LHCN-M2 (cell line): ENCODE data around the gene HGFAC. TPM values are rescaled to one million over a fixed set of nuclear protein-coding genes. Genes with fewer than 3 reads are reported as not detected.

Experiments
- DNase-seq: peaks from one replicate; pipeline ENCODE4 v3.0.0-alpha.2; 2012; ENCODE audit warnings: low read depth
- polyA plus RNA-seq: library from polyadenylated mRNA; unstranded; fragments of >200 nt; gene quantifications from one replicate; pipeline ENCODE4 v1.2.1, GENCODE V29; 2012; ENCODE audit warnings: missing spikeins
- total RNA-seq: library from RNA; depleted of rRNA; stranded (reverse); fragments of >200 nt; gene quantifications from 2 replicates; pipeline ENCODE4 v1.2.3, GENCODE V29; 2014; rRNA removed

The HGFAC gene
- 0.32 and 0.40 TPM in 2 replicates for total RNA-seq
- polyA plus RNA-seq: 0.17 TPM

DNA sequence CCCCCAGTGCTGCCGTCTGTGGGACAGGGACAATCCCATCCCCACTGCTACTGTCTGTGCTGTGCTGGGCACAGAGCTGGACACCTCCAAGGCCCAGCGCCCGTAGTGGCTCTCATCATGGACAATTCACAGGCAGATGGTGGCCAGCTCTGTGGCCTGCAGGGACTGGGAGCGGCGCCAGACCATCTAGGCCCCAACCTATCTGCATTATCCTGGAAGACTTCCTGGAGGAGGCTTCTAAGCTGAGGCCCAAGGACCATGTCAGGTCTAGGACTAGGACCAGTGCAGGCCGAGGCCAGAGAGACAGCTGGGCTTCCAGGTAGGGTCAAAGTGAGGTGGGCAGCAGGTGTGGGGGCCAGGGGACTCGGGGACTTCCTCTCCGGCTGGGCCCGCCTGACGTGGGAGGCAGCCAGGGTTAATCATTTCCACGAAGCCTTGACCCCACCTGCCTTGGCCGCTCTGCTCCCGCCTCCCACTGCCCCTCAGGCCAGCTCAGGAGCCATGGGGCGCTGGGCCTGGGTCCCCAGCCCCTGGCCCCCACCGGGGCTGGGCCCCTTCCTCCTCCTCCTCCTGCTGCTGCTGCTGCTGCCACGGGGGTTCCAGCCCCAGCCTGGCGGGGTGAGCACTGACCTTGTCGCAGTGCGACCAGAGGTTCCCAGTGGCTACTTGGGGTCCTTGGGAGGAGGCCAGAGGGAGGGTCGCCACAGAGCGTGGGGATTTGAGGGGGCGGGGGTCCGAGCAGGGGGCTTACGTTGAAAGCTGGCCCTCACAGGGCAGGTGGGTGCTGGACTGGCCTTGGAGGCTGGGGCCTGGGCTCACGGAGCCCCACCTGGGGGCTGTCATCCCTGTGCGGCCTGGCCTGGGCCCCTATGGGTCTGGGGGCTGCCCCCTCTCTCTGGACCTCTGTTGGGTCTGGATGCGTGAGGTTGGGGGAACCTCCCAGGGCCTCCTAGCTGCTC lies at the start of gene HGFAC:
HGFAC (plus strand) TSS at position 468 of the 959 bp plus-strand sequence; CDS start at position 502, 34 bp downstream.
- no peak for DNase-seq

DNA sequence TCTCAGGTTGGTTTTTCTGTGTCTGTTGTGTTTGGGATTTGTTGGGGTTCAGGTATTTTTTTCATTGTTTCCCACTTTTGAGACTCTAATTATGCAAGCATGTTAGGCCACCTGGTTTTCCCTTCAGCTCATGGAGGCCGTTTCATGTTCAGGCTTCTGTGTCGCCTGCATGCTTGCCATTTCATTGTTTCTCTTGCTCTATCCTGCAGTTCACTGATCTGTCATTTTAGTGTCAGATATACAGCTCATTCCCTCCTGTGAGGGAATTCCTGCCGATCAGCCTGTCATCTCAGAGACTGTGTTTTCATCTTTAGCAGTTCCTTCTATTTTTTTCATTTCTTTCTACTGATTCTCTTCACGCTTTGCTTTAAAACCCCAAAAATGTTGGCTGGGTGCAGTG lies 49.4 kb upstream of the HGFAC start:
- no peak for DNase-seq

DNA sequence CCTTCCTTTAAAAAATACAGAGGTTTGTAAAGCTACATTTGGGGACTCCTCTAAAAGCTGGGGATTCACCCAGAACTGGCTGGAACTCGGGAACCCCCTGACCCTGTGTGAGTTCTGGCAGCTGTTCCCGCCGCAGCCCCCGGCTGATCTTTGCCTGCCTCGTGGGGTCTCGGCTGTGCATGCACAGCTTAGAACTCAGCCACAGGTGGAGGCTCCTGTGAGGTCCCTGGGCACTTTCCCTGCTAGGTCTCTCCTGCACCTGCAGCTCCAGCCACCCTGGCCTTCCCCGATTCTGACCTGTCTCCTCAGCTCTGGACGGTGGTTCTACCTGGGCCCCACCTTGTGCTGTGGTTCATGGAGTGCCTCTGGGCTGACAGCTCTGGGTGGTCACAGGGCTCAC lies 48.6 kb upstream of the HGFAC start:
- DNase-seq: no peak

DNA sequence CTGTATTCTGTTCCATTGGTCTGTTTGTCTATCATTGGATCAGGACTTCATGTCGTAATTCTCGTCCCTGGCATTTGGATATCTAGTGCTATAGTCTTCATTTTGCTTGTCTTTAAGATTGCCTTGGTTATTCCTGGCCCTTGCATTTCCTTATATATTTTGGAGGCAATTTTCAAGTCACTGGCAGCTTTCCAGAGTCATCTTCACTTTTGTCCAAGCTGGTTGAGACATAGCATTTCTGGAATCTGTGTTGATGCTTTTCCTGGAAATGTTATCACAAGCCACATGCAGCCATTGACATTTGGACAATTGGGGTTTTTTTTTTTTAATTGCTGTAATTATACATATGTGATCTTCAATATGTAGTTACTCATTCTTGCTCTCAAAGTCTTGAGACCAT lies 45.2 kb upstream of the HGFAC start:
- DNase-seq: no peak

GRCh38 chr4:3397128-3397527 lies 44.6 kb upstream of the HGFAC start:
- DNase-seq: no peak

DNA sequence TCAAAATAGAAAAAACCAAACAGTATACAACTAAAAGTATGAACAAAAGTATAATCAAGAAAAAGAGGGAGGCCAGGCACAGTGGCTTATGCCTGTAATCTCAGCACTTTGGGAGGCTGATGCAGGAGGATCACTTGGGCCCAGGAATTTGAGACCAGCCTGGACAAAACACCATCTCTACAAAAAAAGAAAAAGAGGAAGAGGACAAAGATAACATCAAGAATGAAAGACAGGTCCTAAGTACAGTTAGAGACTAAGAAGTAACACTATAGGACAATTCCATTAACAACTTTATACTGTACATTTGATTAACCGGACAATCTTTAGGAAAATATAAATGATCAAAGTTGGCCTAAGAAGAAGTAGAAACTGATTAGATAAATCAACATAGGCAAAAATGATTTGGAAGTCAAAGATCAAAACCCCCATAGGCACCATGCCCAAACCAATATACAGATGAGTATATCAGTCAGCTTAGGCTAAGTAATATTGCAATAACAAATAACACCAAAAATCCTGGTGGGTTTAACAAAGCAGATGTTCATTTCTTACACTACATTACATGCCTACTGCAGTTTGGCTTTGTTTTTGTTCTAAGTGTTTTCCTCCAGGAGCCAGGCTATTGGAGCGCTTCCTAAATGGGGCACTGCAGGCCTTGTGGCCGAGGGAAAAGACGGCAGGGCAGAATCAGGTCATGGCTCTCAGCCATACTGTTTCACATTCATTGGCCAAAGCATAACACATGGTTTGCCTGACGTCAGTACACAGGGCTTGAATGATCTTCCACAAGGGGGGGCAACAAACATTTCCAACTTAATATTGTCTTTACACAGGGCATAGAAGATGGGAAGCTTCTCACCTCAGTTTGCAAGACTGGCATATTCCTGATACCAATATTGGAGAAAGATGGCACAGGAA lies 42.2 kb upstream of the HGFAC start:
- peak; percentile 19 for DNase-seq

- no peak for DNase-seq
Measured at GRCh38 chr4:3401436-3402171, 40.2 kb upstream of the HGFAC start.

DNA sequence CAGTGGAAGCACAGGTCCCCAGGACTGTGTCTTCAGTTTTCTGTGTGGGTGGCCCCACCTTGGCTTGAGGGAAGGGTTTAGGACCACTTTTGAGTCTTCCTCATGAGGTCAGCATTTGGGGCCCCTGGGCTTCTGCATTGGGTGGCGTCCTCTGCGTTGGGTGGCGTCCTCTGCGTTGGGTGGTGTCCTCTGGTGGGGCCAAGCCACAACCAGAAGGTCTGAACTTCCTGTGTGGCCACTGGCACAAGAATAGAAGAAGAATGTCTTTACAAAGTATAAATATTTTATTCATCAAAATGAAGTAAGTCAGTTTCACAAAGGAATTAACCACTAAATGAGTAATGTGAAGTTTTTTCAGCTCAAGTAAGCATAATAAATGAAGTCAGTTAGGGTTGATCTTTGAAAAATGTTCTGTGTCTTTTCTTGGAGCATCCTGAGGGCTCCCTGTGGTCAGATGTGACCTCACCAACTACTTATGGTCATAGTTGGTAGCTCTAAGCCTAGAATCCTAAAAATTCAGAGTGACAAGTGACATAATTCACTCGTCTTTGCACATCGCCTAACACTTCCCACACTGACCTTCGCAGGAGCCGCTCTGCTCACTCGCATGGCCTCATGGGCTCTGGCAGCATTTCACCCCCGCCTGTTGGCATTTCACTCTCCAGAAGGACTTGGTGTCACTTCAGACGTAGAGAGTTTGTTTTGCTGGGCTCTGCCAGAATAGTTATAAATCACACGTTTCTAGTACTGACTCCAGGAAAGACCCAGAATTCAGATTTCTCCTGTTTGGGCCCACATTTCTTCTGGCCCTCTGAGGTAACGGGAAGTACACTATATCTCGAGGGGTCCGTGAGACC lies 39.0 kb upstream of the HGFAC start:
- peak; percentile 80 for DNase-seq

DNA sequence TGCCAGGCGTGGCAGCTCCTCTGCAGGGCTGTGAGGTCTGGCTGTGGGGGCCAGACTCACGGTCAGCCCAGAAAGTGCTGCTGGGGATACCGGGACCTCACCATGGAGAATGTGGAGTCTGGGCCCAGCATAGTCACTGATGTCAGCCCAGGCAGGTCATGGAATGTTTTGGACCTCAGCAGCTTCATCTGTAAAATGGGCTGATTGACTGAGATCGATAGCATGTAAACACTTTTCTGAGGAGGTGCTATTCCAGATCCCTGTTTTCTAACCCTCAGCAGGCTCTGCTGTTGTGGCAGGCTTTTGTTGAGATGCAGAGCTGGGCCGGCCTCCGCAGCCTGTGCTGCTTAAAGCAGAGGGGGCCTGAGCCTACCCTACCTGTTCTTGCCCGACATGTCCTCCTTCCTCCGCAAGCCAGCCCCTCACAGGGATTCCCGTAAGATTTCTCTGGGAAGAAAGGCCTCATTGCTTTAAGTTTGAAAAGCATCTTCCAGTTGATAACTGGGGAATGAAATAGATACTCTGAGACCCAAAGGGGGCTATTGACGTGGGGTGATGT lies 38.3 kb upstream of the HGFAC start:
- DNase-seq: no peak

DNA sequence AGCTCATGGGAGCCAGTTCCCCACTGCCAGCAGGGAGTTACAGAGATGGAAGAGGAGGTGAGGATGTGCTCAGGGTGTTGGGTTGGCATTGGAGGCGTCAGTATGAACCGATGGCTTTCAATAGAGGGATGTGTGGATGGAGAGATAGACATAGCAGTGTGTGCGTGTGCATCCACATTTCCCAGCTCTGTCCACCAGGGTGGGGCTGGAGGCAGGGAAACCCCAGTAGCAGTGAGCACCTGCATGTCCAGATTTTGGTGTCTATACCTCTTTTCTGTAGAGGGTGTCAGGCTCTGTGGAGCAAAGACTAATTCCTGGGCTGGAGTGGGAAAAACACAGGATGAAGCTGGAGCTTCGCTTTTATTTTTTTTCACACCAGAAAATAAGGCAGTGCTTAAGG lies 37.2 kb upstream of the HGFAC start:
- no peak for DNase-seq

DNA sequence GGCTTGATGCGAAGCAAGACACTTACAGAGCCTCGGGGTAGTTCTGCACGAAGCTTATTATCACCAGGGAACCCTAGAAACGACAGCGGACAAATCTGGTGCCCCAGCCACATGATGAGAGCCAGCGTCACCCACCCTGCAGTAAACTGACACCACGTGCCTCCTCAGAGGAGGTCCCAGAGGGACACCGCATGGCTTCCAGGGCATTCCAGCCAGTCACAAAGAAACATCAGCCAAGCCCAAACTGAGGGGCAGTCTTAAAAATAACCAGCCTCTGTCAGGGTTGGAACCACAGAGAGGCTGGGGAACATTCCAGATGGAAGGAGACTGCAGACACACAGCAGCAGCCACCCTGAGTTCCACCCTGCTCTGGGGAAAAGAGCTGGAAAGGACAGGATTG lies 36.6 kb upstream of the HGFAC start:
- no peak for DNase-seq

DNA sequence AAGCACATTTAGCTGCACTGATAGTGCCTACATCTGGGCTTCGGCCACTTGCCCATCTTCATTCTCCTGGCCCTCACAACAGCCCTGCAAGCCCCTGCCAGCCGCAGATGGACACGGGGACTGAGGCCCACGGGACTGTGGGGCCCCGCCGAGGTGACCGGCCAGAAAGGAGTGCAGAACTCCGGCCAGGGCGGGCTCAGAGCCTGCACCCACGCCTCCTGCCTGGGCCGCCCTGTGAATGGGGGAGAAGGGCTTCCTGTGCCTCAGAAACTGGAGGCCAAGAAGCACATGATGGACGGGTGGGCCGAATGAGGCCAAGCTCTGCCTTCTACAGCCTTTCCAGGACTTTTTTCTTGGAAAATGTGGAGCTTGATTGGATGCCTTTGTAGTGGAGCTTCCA lies 35.7 kb upstream of the HGFAC start:
- no peak for DNase-seq

DNA sequence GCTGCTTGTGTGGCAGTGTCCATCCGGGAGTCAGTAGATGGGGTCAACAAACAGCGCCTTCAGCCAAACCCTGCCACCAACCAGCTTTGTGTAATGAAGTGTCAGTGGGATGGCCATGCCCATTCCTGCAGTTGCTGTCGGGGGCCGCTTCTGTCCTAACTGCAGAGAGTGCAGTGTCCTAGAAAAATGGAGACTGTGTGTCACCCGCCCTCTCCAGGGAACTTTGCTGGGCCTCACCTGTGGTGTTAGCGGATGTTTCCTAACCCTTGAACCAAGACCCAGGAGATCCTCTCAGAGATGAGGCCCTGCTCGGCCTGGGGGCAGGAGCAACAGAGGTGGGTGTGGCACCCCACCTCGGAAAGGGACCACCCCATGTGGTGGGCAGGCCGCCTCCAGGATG lies 35.3 kb upstream of the HGFAC start:
- no peak for DNase-seq

DNA sequence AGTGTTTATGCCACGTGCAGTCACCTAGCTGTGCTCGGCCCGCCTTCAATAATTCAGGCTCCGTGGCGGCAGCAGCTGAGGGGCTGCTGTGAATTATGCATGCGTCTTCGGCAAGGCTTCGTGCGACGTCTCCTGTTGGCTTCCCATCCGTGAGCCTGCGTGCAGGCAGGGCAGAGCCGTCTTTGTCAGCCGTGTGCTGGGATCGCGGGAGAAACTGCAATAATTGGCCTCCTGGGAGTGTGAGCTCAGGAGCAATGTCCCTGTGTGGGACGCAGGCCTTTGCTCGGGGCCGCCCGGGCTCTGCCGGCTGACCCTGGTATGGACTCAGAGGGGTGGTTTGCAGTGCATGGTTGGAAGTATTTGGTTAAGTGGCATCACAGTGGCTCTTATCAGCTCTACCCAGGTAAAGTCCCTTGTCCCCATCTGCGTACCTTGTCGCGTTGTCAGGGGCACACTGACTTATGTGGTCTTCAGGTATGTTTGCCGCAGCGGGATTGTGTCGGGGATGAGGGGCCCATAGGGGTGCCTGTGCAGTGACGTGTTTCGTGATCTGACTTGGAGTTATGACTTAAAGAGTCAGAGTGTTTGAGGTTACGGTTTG lies 34.5 kb upstream of the HGFAC start:
- DNase-seq: no peak

- no peak for DNase-seq
Measured at GRCh38 chr4:3407930-3408792, 33.6 kb upstream of the HGFAC start.

DNA sequence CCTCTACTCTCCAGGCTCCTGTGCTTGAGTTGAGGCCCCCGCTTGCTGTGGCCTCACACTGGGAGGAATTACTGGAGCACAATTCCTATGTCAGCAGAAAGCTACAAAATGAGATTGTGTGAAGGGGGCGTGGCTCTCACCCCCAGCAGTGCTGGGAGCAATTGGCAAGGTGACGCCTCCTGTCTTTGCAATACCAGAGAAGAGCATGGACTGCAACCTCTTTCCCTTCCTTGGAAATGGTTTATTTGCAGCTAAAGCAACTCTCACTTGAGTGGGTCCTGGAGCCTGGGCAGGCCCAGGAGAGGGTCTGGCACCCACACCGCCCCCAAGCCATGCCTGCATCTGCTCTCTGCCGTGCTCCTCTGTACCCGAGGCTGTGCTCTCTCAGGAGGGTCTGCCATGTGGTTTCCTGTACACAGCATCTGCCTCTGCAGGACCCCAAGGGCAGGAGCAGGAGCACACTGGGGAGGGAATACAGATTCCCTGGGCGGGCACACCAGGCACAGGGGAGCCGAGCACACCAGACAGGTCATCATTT lies 32.9 kb upstream of the HGFAC start:
- DNase-seq: no peak

- no peak for DNase-seq
Measured at GRCh38 chr4:3409571-3410091, 32.1 kb upstream of the HGFAC start.

DNA sequence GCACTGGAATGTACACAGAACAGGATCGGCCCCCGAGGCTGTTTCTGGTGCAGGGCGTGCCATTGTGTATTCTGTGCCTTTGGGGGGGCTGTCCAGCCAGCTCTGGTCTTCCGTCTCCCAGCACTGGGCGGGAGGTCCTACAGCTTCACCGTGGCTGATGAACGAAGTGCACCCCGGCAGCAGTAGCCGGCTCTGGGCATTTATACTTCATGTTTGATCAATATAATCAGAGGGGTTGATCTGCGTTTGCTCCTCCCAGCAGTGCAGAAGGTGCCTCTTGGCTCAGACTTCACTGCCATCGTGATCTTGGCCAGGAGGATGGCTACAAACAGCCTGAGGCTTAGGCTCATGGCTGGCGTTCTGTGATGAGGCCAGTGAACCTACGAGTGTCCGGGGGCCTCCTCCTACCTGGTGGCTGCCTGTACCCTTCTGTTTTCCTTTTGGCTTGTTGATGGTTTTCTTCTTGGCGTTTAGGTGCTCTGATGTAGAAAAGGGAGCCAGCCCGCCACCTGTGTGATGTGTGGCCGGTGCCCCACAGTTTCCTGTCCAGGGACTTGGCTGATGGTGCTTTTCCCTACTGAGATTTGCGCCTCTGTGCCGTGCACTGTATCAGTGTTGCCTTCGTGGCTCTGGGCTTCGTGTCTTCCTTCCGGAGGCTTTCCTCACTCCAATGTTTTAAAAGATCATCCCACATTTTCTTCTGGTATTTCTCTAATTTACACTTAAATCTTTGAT lies 31.2 kb upstream of the HGFAC start:
- no peak for DNase-seq
